ENCODE data around the gene MACROH2A1. TPM values are rescaled to one million over a fixed set of nuclear protein-coding genes. Genes with fewer than 3 reads are reported as not detected.
"Not testable (repeated sequence)": the region's sequence is repeated elsewhere in the genome, so short reads cannot be mapped to it uniquely, and the experiment has no call there.

MACROH2A1 gene
- total and polyA plus RNA-seq, 7 experiments from 2014 or later: 109 to 288 (median 133) TPM

GRCh38 chr5:135369952-135370351 is 29.1 kb downstream of the MACROH2A1 start:
- H3K36me3 ChIP-seq (ENCODE audit: control insufficient read depth in 2 of 3, insufficient read depth in 3 of 3, low read length in 3 of 3): peaks cover 3 to 61% (median 31%) of the 10 kb centered on the region in 3 experiments
- H3K27me3 Mint-ChIP-seq: no peaks in the 10 kb centered on the region
- CTCF ChIA-PET: interaction anchor here (1.3 kb wide), 1 partner anchor 87 kb away, joined by 4 read pairs; no protein-coding TSS in a partner anchor

DNA sequence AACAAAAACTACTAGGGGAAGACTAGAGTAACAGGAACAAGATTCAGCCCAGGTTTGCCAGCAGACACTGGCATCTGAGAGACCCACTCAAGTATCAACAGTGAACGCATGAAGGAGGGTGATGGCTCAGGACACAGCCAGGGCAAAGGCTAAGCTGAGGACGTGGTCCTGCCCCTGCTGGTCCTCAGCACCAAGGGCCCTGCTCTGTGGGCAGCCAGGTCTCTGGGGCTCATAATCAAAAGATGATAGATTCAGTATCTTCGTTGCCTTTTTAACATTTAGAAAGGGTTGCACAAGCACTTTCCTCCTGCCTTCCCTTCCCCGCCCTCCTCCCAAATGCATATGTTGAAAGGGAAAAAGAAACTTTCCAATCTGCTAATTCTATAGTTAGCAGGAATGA is 31.5 kb downstream of the MACROH2A1 start:
- H3K36me3 ChIP-seq (ENCODE audit: control insufficient read depth in 2 of 3, insufficient read depth in 3 of 3, low read length in 3 of 3): peaks cover 3 to 68% (median 31%) of the 10 kb centered on the region in 3 experiments
- intact Hi-C loops (cut with micrococcal nuclease): no loop called here
- no peak overlapping the region for H3K27ac Mint-ChIP-seq

More at GRCh38 chr5:135369952-135370351, 29.1 kb downstream of the MACROH2A1 start:
- Mint-ChIP-seq H3K4me1 (peaks cover 23 to 54% (median 25%) of the 10 kb centered on the region in 7 donors), H3K27ac (peak overlapping the region in 1 of 9 donors; percentile 66), H3K9me3 (no peaks in the 10 kb centered on the region), H3K4me3 (no peak overlapping the region), H3K36me3 (peaks cover 6 to 39% (median 17%) of the 10 kb centered on the region in 5 donors)
- Histone ChIP-seq H3K4me3 (ENCODE audit: low read length) (no peak overlapping the region), H3K27ac (ENCODE audit: low read depth, low read length) (no peak overlapping the region), H3K9me3 (ENCODE audit: control insufficient read depth in 2 of 3, low read length in 3 of 3) (no peaks in the 10 kb centered on the region), H3K4me1 (ENCODE audit: control insufficient read depth in 2 of 2, insufficient read depth in 2 of 2, low read length in 2 of 2) (peaks cover 0 to 14% of the 10 kb centered on the region in 2 donors), H3K27me3 (ENCODE audit: control insufficient read depth in 2 of 2, insufficient read depth in 2 of 2, low read length in 2 of 2) (no peaks in the 10 kb centered on the region)
- POLR2A ChIA-PET: no interaction called here
- DNase-seq: no peak
- ATAC-seq: no peak
- intact Hi-C loops (cut with micrococcal nuclease): no loop called here

DNA sequence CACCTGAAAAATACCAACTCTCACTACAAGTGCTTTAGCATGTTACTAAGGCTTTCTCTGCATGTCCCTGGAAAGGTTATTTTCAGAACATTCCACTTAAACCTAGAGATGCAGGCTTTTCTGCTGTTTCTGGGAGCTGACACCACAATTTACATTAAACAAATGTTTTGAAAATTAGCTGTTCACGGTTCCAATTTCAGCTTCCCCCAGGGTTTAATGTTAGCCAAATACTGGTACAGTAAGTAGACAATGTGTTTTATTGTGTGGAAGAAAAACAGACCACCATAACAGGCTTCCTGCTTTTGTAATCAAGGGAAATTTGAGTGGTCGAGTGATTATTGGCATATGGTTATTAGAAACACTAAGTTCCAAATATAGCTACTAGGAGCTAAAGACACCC is 32.0 kb downstream of the MACROH2A1 start:
- intact Hi-C loops (cut with micrococcal nuclease): no loop called here
- Mint-ChIP-seq H3K4me1 (peaks cover 0 to 41% (median 9%) of the 10 kb centered on the region in 7 donors), H3K27ac (no peak overlapping the region), H3K36me3 (peaks cover 6 to 56% (median 27%) of the 10 kb centered on the region in 5 donors), H3K4me3 (no peak overlapping the region), H3K27me3 (no peaks in the 10 kb centered on the region), H3K9me3 (no peaks in the 10 kb centered on the region)
- DNase-seq (no peak), ATAC-seq (no peak)
- Histone ChIP-seq H3K27ac (ENCODE audit: low read depth, low read length) (no peak overlapping the region), H3K4me1 (ENCODE audit: control insufficient read depth in 2 of 2, insufficient read depth in 2 of 2, low read length in 2 of 2) (no peaks in the 10 kb centered on the region), H3K9me3 (ENCODE audit: control insufficient read depth in 2 of 3, low read length in 3 of 3) (no peaks in the 10 kb centered on the region), H3K4me3 (ENCODE audit: low read length) (no peak overlapping the region), H3K27me3 (ENCODE audit: control insufficient read depth in 2 of 2, insufficient read depth in 2 of 2, low read length in 2 of 2) (no peaks in the 10 kb centered on the region), H3K36me3 (ENCODE audit: control insufficient read depth in 2 of 3, insufficient read depth in 3 of 3, low read length in 3 of 3) (peaks cover 3 to 63% (median 31%) of the 10 kb centered on the region in 3 experiments)
- ChIA-PET POLR2A (no interaction called here), CTCF (no interaction called here)

More for the DNA sequence above, 31.5 kb downstream of the MACROH2A1 start:
- no peak for DNase-seq
- Mint-ChIP-seq H3K4me1 (peaks cover 3 to 45% (median 8%) of the 10 kb centered on the region in 7 donors), H3K27me3 (no peaks in the 10 kb centered on the region), H3K4me3 (no peak overlapping the region), H3K9me3 (no peaks in the 10 kb centered on the region), H3K36me3 (peaks cover 6 to 56% (median 27%) of the 10 kb centered on the region in 5 donors)
- ATAC-seq: no peak
- no peaks in the 10 kb centered on the region for H3K9me3 ChIP-seq (ENCODE audit: control insufficient read depth in 2 of 3, low read length in 3 of 3)
- no peak overlapping the region for H3K4me3 ChIP-seq (ENCODE audit: low read length)
- POLR2A ChIA-PET: no interaction called here
- peaks cover 0 to 2% of the 10 kb centered on the region in 2 donors for H3K4me1 ChIP-seq (ENCODE audit: control insufficient read depth in 2 of 2, insufficient read depth in 2 of 2, low read length in 2 of 2)
- no peak overlapping the region for H3K27ac ChIP-seq (ENCODE audit: low read depth, low read length)
- H3K27me3 ChIP-seq (ENCODE audit: control insufficient read depth in 2 of 2, insufficient read depth in 2 of 2, low read length in 2 of 2): no peaks in the 10 kb centered on the region
- CTCF ChIA-PET: no interaction called here

- Histone ChIP-seq H3K9me3 (ENCODE audit: control insufficient read depth in 2 of 3, low read length in 3 of 3) (no peaks in the 10 kb centered on the region), H3K4me1 (ENCODE audit: control insufficient read depth in 2 of 2, insufficient read depth in 2 of 2, low read length in 2 of 2) (peaks cover 0 to 3% of the 10 kb centered on the region in 2 donors), H3K27ac (ENCODE audit: low read depth, low read length) (no peak overlapping the region), H3K4me3 (ENCODE audit: low read length) (no peak overlapping the region), H3K36me3 (ENCODE audit: control insufficient read depth in 2 of 3, insufficient read depth in 3 of 3, low read length in 3 of 3) (peaks cover under 1 to 72% (median 31%) of the 10 kb centered on the region in 3 experiments), H3K27me3 (ENCODE audit: control insufficient read depth in 2 of 2, insufficient read depth in 2 of 2, low read length in 2 of 2) (no peaks in the 10 kb centered on the region)
- ChIA-PET CTCF (no interaction called here), POLR2A (no interaction called here)
- H3K4me1 Mint-ChIP-seq: peaks cover 5 to 42% (median 22%) of the 10 kb centered on the region in 7 donors
- H3K4me3 Mint-ChIP-seq: no peak overlapping the region
- peak overlapping the region in 3 of 9 donors; percentile 5 to 88 (median 36) for H3K27ac Mint-ChIP-seq
- no peak for DNase-seq
- no peaks in the 10 kb centered on the region for H3K9me3 Mint-ChIP-seq
- peaks cover 6 to 58% (median 20%) of the 10 kb centered on the region in 5 donors for H3K36me3 Mint-ChIP-seq
- no peaks in the 10 kb centered on the region for H3K27me3 Mint-ChIP-seq
- intact Hi-C loops (cut with micrococcal nuclease): no loop called here
- no peak for ATAC-seq
Observed at GRCh38 chr5:135365281-135365680, 33.8 kb downstream of the MACROH2A1 start.

- peaks cover 0 to 72% (median 26%) of the 10 kb centered on the region in 3 experiments for H3K36me3 ChIP-seq (ENCODE audit: control insufficient read depth in 2 of 3, insufficient read depth in 3 of 3, low read length in 3 of 3)
- no peak for ATAC-seq
Observed at GRCh38 chr5:135364421-135365262, 34.4 kb downstream of the MACROH2A1 start.

DNA sequence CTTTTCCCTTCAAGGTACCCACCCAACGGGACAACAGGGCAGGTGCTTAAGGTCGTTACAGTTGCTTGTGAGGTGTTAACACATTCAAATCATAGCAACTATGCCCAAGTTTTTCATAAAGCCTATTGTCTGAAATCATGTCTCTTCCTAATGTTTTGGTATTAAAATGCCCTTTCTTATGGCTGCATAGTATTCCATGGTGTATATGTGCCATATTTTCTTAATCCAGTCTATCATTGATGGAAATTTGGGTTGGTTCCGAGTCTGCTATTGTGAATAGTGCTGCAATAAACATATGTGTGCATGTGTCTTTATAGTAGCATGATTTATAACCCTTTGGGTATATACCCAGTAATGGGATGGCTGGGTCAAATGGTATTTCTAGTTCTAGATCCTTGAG is 35.7 kb downstream of the MACROH2A1 start:
- H3K9me3 Mint-ChIP-seq; H3K4me1 ChIP-seq (ENCODE audit: control insufficient read depth in 2 of 2, insufficient read depth in 2 of 2, low read length in 2 of 2); POLR2A ChIA-PET; DNase-seq; H3K9me3 ChIP-seq (ENCODE audit: control insufficient read depth in 2 of 3, low read length in 3 of 3); H3K27ac ChIP-seq (ENCODE audit: low read depth, low read length); H3K27me3 Mint-ChIP-seq; H3K4me3 Mint-ChIP-seq; H3K4me3 ChIP-seq (ENCODE audit: low read length); CTCF ChIA-PET; ATAC-seq; H3K27me3 ChIP-seq (ENCODE audit: control insufficient read depth in 2 of 2, insufficient read depth in 2 of 2, low read length in 2 of 2): not testable (repeated sequence)
- H3K4me1 Mint-ChIP-seq: peaks cover 9 to 50% (median 22%) of the 10 kb centered on the region in 7 donors
- H3K36me3 Mint-ChIP-seq: peaks cover 6 to 58% (median 25%) of the 10 kb centered on the region in 5 donors
- H3K27ac Mint-ChIP-seq: peak overlapping the region in 2 of 9 donors; percentile 55 to 63
- peaks cover 0 to 63% (median 18%) of the 10 kb centered on the region in 3 experiments for H3K36me3 ChIP-seq (ENCODE audit: control insufficient read depth in 2 of 3, insufficient read depth in 3 of 3, low read length in 3 of 3)
- intact Hi-C loops (cut with micrococcal nuclease): loop anchor here in 1 of 2 donors (5.0 kb wide), 1 partner anchor 64 kb away; no protein-coding TSS in a partner anchor

More at GRCh38 chr5:135364421-135365262, 34.4 kb downstream of the MACROH2A1 start:
- ChIA-PET CTCF (no interaction called here), POLR2A (no interaction called here)
- intact Hi-C loops (cut with micrococcal nuclease): loop anchor here in 1 of 2 donors (5.0 kb wide), 1 partner anchor 63 kb away; no protein-coding TSS in a partner anchor
- Histone ChIP-seq H3K4me3 (ENCODE audit: low read length) (no peak overlapping the region), H3K4me1 (ENCODE audit: control insufficient read depth in 2 of 2, insufficient read depth in 2 of 2, low read length in 2 of 2) (peaks cover 0 to 3% of the 10 kb centered on the region in 2 donors), H3K9me3 (ENCODE audit: control insufficient read depth in 2 of 3, low read length in 3 of 3) (no peaks in the 10 kb centered on the region), H3K27me3 (ENCODE audit: control insufficient read depth in 2 of 2, insufficient read depth in 2 of 2, low read length in 2 of 2) (no peaks in the 10 kb centered on the region), H3K27ac (ENCODE audit: low read depth, low read length) (no peak overlapping the region)
- Mint-ChIP-seq H3K36me3 (peaks cover 6 to 53% (median 20%) of the 10 kb centered on the region in 5 donors), H3K27me3 (no peaks in the 10 kb centered on the region), H3K9me3 (no peaks in the 10 kb centered on the region), H3K4me3 (no peak overlapping the region), H3K4me1 (peaks cover 5 to 47% (median 22%) of the 10 kb centered on the region in 7 donors), H3K27ac (peak overlapping the region in 2 of 9 donors; percentile 5 to 18)
- no peak for DNase-seq

Data from naive thymus-derived CD4-positive, alpha-beta T cell (primary cell).